ENCODE measurements around the gene FAIM2.
"Not testable (repeated sequence)": the region's sequence is repeated elsewhere in the genome, so short reads cannot be mapped to it uniquely, and the experiment has no call there.

Gene FAIM2

DNA sequence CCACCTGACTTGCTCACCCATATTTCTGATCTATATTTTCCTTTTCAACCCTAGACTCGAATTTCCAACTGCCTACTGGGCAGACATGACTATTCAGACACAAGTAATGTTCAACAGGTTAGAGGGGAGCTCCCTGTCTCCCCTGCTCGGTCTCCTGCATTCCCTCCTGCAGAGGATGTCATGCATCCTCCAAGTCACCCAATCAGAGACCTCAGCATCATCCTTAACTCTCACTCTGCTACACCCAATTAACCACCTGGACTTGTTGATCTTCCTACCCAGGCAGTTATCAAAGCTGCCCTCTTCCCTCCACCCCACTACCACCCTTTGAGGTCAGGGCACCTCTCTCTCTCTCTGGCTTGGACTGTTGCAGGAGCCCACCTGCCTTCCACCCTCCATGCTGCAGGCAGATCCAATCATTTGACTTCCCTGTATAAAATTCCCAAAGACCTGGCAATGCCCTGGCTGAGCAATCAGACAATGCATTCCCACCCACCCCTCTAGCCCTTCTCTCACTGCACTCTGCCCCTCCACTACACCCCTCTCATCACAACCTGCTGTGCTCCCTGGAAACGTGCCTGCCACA is 10.9 kb downstream of the FAIM2 start:
- no peak for DNase-seq

GRCh38 chr12:49892084-49892731 is 11.5 kb downstream of the FAIM2 start:
- DNase-seq = no peak

DNA sequence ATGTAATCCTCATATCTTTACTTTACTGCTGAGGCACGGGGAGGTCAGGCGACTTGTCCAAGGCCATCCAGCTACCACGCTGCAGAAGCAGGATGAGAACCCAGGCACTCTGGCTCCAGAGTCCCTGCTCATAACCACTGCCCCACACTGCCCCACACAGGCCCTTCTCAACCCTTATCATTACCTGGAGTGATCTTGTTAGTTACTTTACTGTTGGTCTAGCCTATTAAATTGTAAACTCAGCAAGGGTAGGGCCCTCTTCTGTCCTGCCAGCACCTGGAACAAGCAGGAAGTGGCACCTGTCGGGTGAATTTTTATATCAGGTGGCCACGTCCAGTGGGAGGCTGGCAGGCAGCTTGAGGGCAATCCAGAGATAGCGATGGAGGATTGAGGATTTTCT is 12.2 kb downstream of the FAIM2 start:
- DNase-seq = no peak

DNA sequence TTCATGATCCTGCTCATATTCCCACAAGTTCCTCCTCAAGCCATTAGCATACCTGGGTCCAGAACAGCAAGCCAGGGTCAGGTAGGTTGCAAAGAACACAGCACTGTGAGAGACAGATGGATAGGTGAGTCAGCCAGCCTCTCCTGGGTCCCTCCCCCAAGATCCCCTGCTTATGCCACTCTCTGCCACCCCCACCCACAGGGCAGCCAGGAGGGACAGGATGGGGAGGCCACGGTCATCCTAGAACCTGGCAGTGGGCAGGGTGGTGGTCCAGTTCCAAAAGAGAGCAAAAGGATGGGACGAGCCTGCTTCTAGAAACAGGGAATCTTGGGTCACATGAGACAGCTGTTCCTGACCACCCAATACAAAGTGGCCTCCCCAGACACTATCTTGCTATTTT is 12.7 kb downstream of the FAIM2 start:
- no peak for DNase-seq

GRCh38 chr12:49890096-49890461 is 13.6 kb downstream of the FAIM2 start:
- DNase-seq = no peak

DNA sequence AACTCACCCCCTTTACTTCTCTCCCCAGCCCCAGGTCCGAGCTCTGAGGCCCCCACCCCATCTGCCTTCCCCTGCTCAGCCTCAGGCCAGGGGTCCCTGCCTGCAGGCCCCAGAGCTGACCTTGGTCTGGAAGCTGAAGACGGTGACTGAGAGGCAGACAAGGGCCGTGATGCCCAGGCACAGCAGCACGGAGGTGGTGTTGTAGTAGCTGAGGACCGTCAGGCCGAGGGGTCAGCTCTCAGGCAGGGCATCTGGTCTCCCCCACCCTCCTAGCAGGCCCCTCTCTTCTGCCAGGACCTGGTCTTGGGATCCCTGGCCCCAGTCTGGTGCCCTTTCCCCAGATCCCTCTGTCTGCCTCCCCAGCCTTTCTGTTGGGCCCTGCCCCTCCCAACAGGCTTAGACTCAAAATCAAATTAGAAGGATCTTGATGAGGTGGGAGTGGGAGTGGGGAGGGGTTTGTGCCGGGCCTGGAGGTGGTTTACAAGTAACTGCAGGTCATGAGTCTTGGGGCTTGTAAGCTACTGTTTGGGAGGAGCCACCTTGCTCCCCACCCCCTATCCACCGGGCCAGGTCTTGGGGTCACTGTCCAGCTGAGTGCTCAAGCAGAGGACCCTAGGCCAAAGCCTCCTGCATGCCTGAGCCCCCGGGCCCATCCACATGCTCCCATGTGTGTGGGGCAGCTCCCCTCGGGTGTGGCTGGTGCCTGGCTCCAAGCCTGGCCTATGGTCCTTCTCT is 14.2 kb downstream of the FAIM2 start:
- DNase-seq = no peak

- peak; percentile 2 for DNase-seq
These were observed 15.1 kb downstream of the FAIM2 start for GRCh38 chr12:49888461-49889151.

- DNase-seq = no peak
These were observed 15.9 kb downstream of the FAIM2 start for GRCh38 chr12:49887536-49888401.

DNA sequence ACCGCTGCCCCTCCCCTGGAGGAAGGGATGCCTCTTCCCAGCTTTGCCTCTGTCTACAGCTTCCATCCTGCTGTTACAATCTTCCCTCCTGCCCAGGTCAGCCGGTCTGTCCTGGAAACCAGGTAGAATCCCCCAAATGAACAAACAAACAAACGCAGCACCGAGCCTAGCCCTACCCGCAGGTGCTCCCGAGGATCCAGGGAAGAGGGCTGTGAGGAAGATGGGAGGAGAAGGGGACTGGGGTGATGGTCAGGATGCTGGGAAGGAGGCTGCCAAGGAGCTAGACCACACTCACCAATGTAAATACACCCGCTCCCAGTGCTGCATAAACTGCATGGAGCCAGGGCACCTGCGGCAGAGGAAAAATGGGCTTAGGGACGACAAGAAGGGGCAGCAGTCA is 16.6 kb downstream of the FAIM2 start:
- DNase-seq = no peak

DNA sequence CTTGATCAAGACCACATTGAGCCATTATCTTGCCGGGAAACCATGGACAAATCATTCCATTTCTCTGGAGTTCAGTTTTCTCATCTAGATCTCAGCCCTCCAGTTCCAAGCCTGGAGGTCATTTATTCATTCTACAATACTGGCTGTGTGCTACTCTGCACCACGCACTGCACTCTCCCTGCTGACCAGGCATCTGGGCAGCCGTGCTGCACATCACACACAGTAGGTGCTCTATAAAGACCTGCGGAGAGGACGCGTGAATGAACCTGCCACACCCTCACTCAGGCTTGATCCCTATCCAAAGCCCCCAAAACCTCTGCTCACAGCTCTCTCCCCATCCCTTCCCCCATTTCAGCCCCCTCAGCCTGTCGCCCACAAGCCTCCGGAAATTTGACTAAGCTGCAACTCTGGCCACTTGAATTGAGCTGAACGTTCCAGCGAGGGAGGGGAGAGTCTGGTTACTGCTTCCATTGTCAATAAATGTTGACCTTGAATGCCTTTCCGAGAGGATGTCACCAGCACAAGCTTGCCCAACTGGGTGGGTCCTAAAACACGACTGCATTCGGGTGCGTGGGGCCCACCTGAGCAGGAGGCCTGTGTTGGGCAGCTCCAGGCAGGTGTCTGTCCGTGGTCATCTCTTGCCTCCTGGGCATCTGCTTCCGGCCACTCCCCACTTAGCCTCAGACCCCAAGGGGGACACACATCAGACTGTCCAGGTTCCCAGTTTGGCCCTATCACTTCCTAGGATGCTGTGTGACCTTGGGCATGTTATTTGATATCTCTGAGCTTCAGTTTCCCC is 17.8 kb downstream of the FAIM2 start:
- DNase-seq = no peak

DNA sequence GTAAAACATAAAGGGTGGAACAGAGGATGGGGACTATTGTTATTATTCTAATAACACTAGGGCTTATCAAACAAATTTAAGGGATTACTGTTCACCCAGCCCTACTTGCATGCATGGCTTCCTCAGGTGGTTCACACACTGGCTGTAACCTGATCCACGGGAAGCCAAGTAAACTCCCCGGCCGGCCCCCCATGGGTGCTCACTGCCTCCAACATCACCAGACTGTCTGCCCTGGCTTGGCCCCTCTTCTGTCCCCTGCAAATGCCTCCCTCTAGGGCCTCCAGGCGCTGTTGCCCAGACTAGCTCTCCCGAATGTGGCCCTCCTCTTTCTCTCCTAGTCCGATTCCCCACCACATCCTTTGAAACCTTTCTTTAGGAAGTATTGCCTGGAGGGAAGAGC is 18.6 kb downstream of the FAIM2 start:
- DNase-seq = no peak

DNA sequence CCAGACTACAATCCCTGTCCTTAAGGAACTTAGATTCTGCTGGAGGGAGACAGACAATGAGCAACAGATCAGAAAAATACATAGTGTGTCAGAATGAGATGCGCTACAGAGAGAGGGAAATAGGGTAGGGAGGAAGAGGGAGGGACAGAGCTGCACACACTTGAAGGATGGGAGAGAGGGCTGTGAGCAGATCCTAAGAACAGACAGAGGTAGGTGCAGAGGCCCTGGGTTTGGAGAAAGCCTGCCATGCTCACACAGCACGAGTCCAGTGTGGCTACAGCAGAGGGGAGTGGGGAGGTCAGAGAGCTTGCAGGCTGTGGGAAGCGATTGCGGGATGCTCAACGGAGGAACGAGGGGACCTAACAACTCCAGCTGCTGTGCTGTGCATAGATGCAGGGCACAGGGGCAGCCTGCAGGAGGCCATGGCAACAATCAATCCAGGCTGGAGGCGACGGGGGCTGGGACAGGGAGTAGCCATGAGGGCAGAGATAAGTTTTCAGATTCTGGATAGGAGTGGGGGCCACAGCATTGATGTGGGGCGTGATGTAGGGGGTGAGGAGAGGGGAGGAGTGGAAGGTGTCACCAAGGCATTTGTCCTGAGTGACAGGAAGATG is 20.7 kb downstream of the FAIM2 start:
- DNase-seq = no peak

GRCh38 chr12:49882248-49882850 is 21.4 kb downstream of the FAIM2 start:
- DNase-seq = no peak

DNA sequence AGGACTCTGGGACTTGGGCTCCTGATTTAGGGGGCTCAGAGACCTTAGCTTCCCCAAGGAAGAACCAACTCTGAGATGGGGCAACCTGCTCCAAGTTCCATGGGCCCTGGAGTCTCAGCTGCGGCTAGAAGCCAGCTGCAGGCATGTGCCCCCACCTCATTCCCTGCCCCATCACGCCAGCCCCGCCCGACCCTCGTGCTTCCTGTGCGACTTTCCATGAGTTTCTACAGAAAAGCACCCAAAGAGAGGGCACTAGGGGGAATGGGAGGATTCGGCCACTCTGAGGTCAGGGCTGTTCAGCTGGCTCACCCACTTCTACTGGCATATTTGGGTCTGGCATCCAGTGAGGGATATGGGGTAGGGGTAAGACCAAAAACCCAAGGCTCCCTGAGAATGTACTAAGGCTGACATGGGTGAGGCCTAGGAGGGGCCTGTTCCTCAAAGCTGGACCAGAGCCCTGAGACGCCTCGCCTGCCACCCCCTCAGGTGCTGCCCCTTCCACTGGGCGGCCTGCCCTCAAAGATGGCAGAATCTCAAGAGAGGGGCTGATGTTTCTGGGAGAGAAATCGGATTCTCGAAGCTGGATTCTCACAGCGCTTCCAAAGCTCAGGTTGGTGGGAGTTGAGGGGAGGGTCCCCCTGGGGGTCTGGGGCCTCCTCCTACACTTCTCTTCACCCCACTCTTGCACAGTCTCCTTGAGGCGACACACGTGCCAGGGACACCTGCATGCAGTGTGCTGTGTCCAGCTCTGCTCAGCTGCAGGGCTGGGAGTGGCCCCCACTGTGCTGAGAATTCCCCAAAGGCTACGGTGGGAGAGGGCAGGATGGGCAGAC is 22.1 kb downstream of the FAIM2 start:
- DNase-seq = no peak

- no peak for DNase-seq
These were observed 22.8 kb downstream of the FAIM2 start for GRCh38 chr12:49880756-49881414.

GRCh38 chr12:49879065-49879464 is 24.6 kb downstream of the FAIM2 start:
- not testable (repeated sequence) for DNase-seq

- DNase-seq = no peak
These were observed 25.7 kb downstream of the FAIM2 start for GRCh38 chr12:49878021-49878420.

DNA sequence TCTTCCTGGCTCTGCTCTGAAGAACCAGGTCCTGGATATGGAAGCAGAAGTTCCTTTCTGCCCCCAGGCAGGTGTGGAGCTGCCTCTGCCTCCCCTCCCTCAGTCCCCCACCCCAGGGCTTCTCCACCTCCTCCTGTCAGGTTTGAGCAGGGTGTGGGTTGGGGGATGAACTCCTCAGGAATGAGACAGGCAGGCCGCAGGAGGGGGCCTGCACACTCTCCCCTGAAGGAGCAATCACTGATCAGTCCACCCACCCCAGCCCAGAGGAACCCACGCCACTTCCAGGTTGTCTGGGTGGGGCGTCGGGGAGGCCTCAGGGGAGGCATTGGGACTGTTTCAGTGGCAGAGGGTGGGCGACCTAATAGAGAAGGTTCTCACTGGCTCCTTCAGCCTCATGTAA is 26.6 kb downstream of the FAIM2 start:
- DNase-seq = no peak

GRCh38 chr12:49876070-49876469 is 27.6 kb downstream of the FAIM2 start:
- no peak for DNase-seq
